ENCODE data around the gene SV2A. TPM values are rescaled to one million over a fixed set of nuclear protein-coding genes. Genes with fewer than 3 reads are reported as not detected.
A peak's percentile ranks its signal among the peaks of the same experiment; 100 is the strongest.
"Not testable (repeated sequence)": the region's sequence is repeated elsewhere in the genome, so short reads cannot be mapped to it uniquely, and the experiment has no call there.

Gene SV2A
- total RNA-seq, 1 experiment from 2014 or later, result not detected

DNA sequence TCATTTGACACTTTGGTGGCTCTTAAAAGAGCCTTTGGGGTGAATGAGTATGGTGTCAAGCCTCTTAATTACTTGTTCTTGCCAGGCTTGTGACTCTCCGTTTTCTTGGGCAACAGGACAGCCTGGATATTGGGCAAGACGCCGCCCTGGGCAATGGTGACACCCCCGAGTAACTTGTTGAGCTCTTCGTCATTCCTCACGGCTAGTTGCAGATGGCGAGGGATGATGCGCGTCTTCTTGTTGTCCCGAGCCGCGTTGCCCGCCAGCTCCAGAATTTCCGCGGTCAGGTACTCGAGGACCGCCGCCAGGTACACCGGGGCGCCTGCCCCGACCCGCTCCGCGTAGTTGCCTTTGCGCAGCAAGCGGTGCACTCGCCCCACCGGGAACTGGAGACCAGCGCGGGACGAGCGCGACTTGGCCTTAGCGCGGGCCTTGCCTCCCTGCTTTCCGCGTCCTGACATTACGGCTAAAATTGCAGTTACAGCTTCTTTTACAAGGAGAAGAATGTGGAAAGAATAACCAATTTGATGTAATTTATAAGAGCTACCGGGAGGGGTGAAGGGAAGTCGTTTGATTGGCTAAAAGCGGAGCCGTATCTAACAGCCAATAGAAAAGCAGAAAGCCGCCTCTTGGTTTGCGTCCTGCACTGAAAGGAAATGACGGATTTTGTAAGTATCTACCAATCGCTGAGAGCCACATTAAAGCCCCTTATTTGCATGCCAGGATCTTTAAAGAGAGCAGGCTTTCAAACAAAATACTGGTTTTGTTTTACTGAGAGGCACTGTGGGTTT, 30.0 kb downstream of the SV2A start:
- DNase-seq, result peak; percentile 55
- Histone ChIP-seq H3K27me3 (ENCODE audit: low read length) (no peaks in the 10 kb centered on the region), H3K36me3 (ENCODE audit: insufficient read depth, low read length) (no peaks in the 10 kb centered on the region; the same call in 1 of the 2 replicates), H3K4me3 (ENCODE audit: low read length) (peak overlapping the region; percentile 24; the same call in 1 of the 2 replicates), H4K20me1 (ENCODE audit: insufficient read depth, low read depth, low read length) (no peaks in the 10 kb centered on the region), H3K9me2 (replicated peaks; ENCODE audit: insufficient read depth, low read length) (no peaks in the 10 kb centered on the region), H3K27ac (ENCODE audit: low read length) (no peak overlapping the region), H3K4me1 (ENCODE audit: low read length) (peaks cover 36% of the 10 kb centered on the region), H3K9me3 (ENCODE audit: low read length) (no peaks in the 10 kb centered on the region), H3K9ac (ENCODE audit: low read length) (no peak overlapping the region), H2AFZ (ENCODE audit: low read length) (peak overlapping the region; percentile 63; the same call in 1 of the 2 replicates), H3K4me2 (ENCODE audit: low read depth, low read length, poor library complexity, severe bottlenecking) (peak overlapping the region; percentile 32), H3K79me2 (ENCODE audit: low read length) (no peaks in the 10 kb centered on the region)

DNA sequence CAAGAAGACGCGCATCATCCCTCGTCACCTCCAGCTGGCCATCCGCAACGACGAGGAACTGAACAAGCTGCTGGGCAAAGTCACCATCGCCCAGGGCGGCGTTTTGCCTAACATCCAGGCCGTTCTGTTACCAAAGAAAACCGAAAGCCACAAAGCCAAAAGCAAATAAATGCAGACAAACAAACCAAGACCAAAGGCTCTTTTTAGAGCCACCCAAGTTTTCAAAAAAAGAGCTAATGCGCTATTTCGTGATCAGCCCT, 30.5 kb downstream of the SV2A start:
- not testable (repeated sequence) for H3K36me3 ChIP-seq (ENCODE audit: insufficient read depth, low read length); H2AFZ ChIP-seq (ENCODE audit: low read length); H3K27ac ChIP-seq (ENCODE audit: low read length); H3K79me2 ChIP-seq (ENCODE audit: low read length); H3K9ac ChIP-seq (ENCODE audit: low read length); H3K9me3 ChIP-seq (ENCODE audit: low read length); H3K27me3 ChIP-seq (ENCODE audit: low read length); DNase-seq; H3K9me2 ChIP-seq (replicated peaks; ENCODE audit: insufficient read depth, low read length); H4K20me1 ChIP-seq (ENCODE audit: insufficient read depth, low read depth, low read length)
- peak overlapping the region; percentile 29 for H3K4me2 ChIP-seq (ENCODE audit: low read depth, low read length, poor library complexity, severe bottlenecking)
- peaks cover 36% of the 10 kb centered on the region for H3K4me1 ChIP-seq (ENCODE audit: low read length)
- H3K4me3 ChIP-seq (ENCODE audit: low read length), result peak overlapping the region; percentile 24; the same call in 1 of the 2 replicates

DNA sequence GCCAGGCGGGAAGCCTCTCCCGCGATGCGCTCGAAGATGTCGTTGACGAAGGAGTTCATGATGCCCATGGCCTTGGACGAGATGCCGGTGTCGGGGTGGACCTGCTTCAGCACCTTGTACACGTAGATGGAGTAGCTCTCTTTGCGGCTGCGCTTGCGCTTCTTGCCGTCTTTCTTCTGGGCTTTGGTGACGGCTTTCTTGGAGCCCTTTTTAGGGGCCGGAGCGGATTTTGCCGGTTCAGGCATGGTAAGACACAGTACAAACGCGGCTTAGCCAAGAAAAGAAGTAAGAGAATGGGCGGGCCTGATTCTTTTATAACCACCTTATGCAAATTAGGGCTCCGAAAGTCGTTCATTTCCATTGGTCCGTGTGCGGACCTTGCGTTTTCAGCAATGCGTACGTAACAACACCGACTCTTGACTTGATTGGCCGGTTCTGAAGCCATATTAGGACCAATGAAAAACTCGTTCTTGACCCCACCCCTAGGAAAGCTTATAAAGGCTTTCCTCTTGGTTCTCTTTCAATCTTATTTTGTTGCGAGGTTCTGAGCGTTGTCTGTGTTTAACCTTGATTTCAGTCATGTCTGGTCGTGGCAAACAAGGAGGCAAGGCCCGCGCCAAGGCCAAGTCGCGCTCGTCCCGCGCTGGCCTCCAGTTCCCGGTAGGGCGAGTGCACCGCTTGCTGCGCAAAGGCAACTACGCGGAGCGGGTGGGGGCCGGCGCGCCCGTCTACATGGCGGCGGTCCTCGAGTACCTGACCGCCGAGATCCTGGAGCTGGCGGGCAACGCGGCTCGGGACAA, 31.0 kb downstream of the SV2A start:
- peak; percentile 79 for DNase-seq
- H3K79me2 ChIP-seq (ENCODE audit: low read length), result no peaks in the 10 kb centered on the region
- H3K9me2 ChIP-seq (replicated peaks; ENCODE audit: insufficient read depth, low read length), result no peaks in the 10 kb centered on the region
- H3K4me2 ChIP-seq (ENCODE audit: low read depth, low read length, poor library complexity, severe bottlenecking), result peak overlapping the region; percentile 29
- no peak overlapping the region for H3K27ac ChIP-seq (ENCODE audit: low read length)
- no peak overlapping the region for H3K9ac ChIP-seq (ENCODE audit: low read length)
- H3K36me3 ChIP-seq (ENCODE audit: insufficient read depth, low read length), result no peaks in the 10 kb centered on the region; the same call in 1 of the 2 replicates
- peaks cover 36% of the 10 kb centered on the region for H3K4me1 ChIP-seq (ENCODE audit: low read length)
- H2AFZ ChIP-seq (ENCODE audit: low read length), result no peak overlapping the region
- no peaks in the 10 kb centered on the region for H3K9me3 ChIP-seq (ENCODE audit: low read length)
- peak overlapping the region; percentile 29; the same call in 1 of the 2 replicates for H3K4me3 ChIP-seq (ENCODE audit: low read length)
- H4K20me1 ChIP-seq (ENCODE audit: insufficient read depth, low read depth, low read length), result no peaks in the 10 kb centered on the region
- H3K27me3 ChIP-seq (ENCODE audit: low read length), result no peaks in the 10 kb centered on the region

DNA sequence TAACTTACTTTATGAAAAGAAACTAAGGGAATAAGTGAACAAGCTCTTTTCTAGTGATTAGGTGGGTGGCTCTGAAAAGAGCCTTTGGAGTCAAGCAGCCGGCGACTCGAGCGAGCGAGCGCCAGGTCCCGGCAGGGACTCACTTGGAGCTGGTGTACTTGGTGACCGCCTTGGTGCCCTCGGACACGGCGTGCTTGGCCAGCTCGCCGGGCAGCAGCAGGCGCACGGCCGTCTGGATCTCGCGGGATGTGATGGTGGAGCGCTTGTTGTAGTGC, 31.6 kb downstream of the SV2A start:
- H3K79me2 ChIP-seq (ENCODE audit: low read length); H4K20me1 ChIP-seq (ENCODE audit: insufficient read depth, low read depth, low read length); H3K36me3 ChIP-seq (ENCODE audit: insufficient read depth, low read length); H3K9me2 ChIP-seq (replicated peaks; ENCODE audit: insufficient read depth, low read length); H3K9me3 ChIP-seq (ENCODE audit: low read length); DNase-seq; H2AFZ ChIP-seq (ENCODE audit: low read length); H3K27me3 ChIP-seq (ENCODE audit: low read length); H3K9ac ChIP-seq (ENCODE audit: low read length); H3K27ac ChIP-seq (ENCODE audit: low read length); H3K4me3 ChIP-seq (ENCODE audit: low read length): not testable (repeated sequence)
- Histone ChIP-seq H3K4me2 (ENCODE audit: low read depth, low read length, poor library complexity, severe bottlenecking) (peak overlapping the region; percentile 39), H3K4me1 (ENCODE audit: low read length) (peaks cover 36% of the 10 kb centered on the region)

DNA sequence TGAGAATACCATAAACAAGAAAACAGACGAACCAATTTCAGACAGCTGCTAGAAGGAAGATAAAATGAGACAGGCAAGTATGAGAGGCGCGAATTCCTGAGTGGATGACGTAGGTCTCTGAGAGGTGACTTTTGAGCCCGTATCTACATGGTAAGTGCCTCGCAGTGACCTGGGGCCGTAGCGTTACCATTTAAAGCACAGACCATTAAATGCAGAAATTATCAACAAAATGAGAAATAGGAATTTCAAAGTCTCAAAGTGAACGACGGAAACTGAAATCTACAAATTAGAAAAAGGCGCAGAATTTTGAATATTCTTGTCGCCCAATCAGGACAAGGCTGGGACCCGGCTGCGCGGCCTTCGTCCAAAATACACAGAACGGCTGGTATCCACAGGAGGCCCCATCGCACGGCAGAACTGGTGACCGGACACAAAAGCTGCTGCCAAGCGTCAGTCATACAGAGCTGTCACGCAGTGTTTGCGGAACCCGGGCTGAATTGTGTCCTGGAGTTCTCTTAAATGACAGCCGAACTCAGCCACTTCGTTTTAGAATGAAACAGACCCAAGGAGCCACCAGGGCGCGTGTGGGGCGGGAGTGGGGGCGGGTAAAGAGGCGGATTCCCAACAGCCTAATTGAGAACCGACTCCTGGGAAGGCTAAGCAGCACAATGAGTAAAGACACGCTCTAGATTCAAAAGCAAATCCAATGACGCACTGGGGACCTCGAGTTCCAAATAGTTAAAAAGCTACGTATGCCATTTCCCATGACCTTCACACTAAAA, 32.1 kb downstream of the SV2A start:
- peak overlapping the region; percentile 39 for H3K4me2 ChIP-seq (ENCODE audit: low read depth, low read length, poor library complexity, severe bottlenecking)
- H3K79me2 ChIP-seq (ENCODE audit: low read length), result no peaks in the 10 kb centered on the region
- H3K4me3 ChIP-seq (ENCODE audit: low read length), result no peak overlapping the region; the same call in 1 of the 2 replicates

DNA sequence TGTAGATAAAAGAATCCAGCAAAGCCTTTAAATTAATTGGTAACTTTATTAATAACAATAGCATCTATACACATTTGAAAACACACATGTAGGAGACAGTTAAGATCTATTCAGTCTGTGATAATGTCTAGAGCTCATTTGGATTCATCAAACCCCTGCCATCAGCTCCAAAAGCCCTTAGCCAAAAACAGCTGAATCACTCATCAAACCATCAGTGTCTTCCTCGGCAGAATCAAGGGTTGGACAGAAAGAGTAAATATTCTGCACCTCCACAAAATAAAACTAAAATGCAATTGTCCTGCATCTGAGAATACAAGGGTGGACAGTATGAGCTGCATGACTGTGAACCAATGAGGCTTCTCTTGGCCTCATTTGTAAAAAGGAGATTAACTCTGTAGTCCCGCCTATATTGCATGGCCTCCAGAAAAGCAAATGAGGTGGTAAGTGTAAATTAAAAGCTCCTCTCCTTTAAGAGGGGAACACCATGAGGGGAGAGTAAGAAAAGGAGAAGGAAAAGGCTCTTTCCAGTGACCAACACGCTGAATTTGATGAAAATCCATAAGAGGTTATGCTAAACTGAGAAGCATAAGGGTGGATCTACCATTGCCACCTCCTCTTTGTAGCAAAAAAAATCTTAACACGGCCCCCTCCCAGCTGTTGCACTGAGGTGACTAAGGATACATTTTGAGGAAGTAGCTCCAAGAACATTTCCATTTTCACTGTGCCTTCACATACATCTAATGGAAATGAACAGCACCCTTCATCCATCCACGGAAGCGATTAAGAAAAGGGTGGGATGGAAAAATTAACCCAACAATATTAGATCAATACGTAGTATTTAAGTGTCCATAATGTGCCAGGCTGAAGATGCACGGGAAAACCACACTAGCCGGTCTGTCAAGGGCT, 33.0 kb downstream of the SV2A start:
- no peaks in the 10 kb centered on the region for H3K27me3 ChIP-seq (ENCODE audit: low read length)
- no peak overlapping the region; the same call in 1 of the 2 replicates for H2AFZ ChIP-seq (ENCODE audit: low read length)
- H3K27ac ChIP-seq (ENCODE audit: low read length), result no peak overlapping the region
- peaks cover 36% of the 10 kb centered on the region for H3K4me1 ChIP-seq (ENCODE audit: low read length)
- no peaks in the 10 kb centered on the region for H3K79me2 ChIP-seq (ENCODE audit: low read length)
- H3K4me2 ChIP-seq (ENCODE audit: low read depth, low read length, poor library complexity, severe bottlenecking), result peak overlapping the region; percentile 39
- H3K9ac ChIP-seq (ENCODE audit: low read length), result no peak overlapping the region
- H3K9me2 ChIP-seq (replicated peaks; ENCODE audit: insufficient read depth, low read length), result no peaks in the 10 kb centered on the region
- H4K20me1 ChIP-seq (ENCODE audit: insufficient read depth, low read depth, low read length), result no peaks in the 10 kb centered on the region
- H3K9me3 ChIP-seq (ENCODE audit: low read length), result no peaks in the 10 kb centered on the region
- H3K4me3 ChIP-seq (ENCODE audit: low read length), result no peak overlapping the region; the same call in 1 of the 2 replicates
- no peaks in the 10 kb centered on the region; the same call in 1 of the 2 replicates for H3K36me3 ChIP-seq (ENCODE audit: insufficient read depth, low read length)
- peak; percentile 51 for DNase-seq

More for the DNA sequence above, 32.1 kb downstream of the SV2A start:
- no peaks in the 10 kb centered on the region for H4K20me1 ChIP-seq (ENCODE audit: insufficient read depth, low read depth, low read length)
- no peak overlapping the region for H3K27ac ChIP-seq (ENCODE audit: low read length)
- no peak for DNase-seq
- no peaks in the 10 kb centered on the region for H3K9me3 ChIP-seq (ENCODE audit: low read length)
- no peaks in the 10 kb centered on the region for H3K27me3 ChIP-seq (ENCODE audit: low read length)
- H3K9ac ChIP-seq (ENCODE audit: low read length), result no peak overlapping the region
- H2AFZ ChIP-seq (ENCODE audit: low read length), result peak overlapping the region; percentile 2; the same call in 1 of the 2 replicates
- no peaks in the 10 kb centered on the region; the same call in 1 of the 2 replicates for H3K36me3 ChIP-seq (ENCODE audit: insufficient read depth, low read length)
- H3K4me1 ChIP-seq (ENCODE audit: low read length), result peaks cover 36% of the 10 kb centered on the region
- H3K9me2 ChIP-seq (replicated peaks; ENCODE audit: insufficient read depth, low read length), result no peaks in the 10 kb centered on the region

DNA sequence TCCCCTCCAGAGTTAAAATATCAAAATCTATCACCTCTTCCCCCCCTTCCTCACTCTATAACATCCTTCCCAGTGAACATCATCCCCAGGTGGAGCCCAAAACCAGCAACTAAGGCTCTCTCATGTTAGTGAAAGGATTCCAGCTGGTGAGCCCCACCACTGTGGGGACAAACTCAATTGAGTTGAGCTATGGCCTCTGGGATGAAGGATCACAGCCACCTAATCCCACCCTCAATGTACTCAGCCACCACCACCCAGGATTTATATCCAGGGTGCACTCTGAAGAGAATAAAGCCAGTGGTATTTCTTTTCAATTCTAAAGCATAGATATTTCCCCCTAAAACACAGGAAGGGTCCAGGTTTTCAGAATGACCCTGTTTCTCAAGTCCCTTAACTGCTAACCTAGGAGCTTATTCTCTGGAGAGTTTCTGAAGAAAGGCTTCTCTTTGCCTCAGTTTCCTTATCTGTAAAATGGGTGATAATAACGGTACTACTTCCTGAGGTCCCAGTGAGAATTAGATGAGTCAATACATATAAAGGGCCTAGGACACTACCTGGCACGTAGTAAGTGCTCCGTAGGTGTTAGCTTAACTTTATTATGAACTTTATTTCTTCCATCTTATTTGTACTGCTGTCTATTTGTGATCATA, 33.9 kb downstream of the SV2A start:
- no peaks in the 10 kb centered on the region for H3K27me3 ChIP-seq (ENCODE audit: low read length)
- no peak for DNase-seq
- peaks cover 36% of the 10 kb centered on the region for H3K4me1 ChIP-seq (ENCODE audit: low read length)
- no peak overlapping the region for H3K4me3 ChIP-seq (ENCODE audit: low read length)
- no peaks in the 10 kb centered on the region for H3K9me2 ChIP-seq (replicated peaks; ENCODE audit: insufficient read depth, low read length)
- H4K20me1 ChIP-seq (ENCODE audit: insufficient read depth, low read depth, low read length), result no peaks in the 10 kb centered on the region
- H3K36me3 ChIP-seq (ENCODE audit: insufficient read depth, low read length), result no peaks in the 10 kb centered on the region; the same call in 1 of the 2 replicates
- no peaks in the 10 kb centered on the region for H3K9me3 ChIP-seq (ENCODE audit: low read length)
- no peak overlapping the region for H3K4me2 ChIP-seq (ENCODE audit: low read depth, low read length, poor library complexity, severe bottlenecking)
- H3K9ac ChIP-seq (ENCODE audit: low read length), result no peak overlapping the region
- no peaks in the 10 kb centered on the region for H3K79me2 ChIP-seq (ENCODE audit: low read length)
- H3K27ac ChIP-seq (ENCODE audit: low read length), result no peak overlapping the region
- H2AFZ ChIP-seq (ENCODE audit: low read length), result no peak overlapping the region
